ENCODE results near the gene FAM163B. TPM values are rescaled to one million over a fixed set of nuclear protein-coding genes. Genes with fewer than 3 reads are reported as not detected.

FAM163B gene
- total RNA-seq, 1 donor from 2014 or later, result 16.5 TPM

GRCh38 chr9:133597316-133597957, 11.8 kb downstream of the FAM163B start:
- no peak for DNase-seq

GRCh38 chr9:133595910-133596309, 13.3 kb downstream of the FAM163B start:
- no peak for DNase-seq

- no peak for DNase-seq
Measured at GRCh38 chr9:133594310-133594709, 14.9 kb downstream of the FAM163B start.

- no peak for DNase-seq
Measured at GRCh38 chr9:133593587-133594253, 15.5 kb downstream of the FAM163B start.

GRCh38 chr9:133592731-133593409, 16.3 kb downstream of the FAM163B start:
- no peak for DNase-seq

- no peak for DNase-seq
Measured at GRCh38 chr9:133591985-133592384, 17.2 kb downstream of the FAM163B start.

GRCh38 chr9:133591116-133591910, 17.9 kb downstream of the FAM163B start:
- DNase-seq, result no peak

GRCh38 chr9:133590231-133590855, 18.8 kb downstream of the FAM163B start:
- DNase-seq, result no peak

- no peak for DNase-seq
Measured at GRCh38 chr9:133589454-133590227, 19.5 kb downstream of the FAM163B start.

- no peak for DNase-seq
Measured at GRCh38 chr9:133587466-133587865, 21.7 kb downstream of the FAM163B start.

- DNase-seq, result no peak
Measured at GRCh38 chr9:133587051-133587450, 22.1 kb downstream of the FAM163B start.

GRCh38 chr9:133585481-133586351, 23.5 kb downstream of the FAM163B start:
- DNase-seq, result no peak

- DNase-seq, result no peak
Measured at GRCh38 chr9:133584559-133585476, 24.4 kb downstream of the FAM163B start.

- no peak for DNase-seq
Measured at GRCh38 chr9:133584167-133584558, 25.0 kb downstream of the FAM163B start.

GRCh38 chr9:133583586-133583985, 25.6 kb downstream of the FAM163B start:
- DNase-seq, result no peak

GRCh38 chr9:133583111-133583510, 26.1 kb downstream of the FAM163B start:
- DNase-seq, result no peak

GRCh38 chr9:133582501-133583045, 26.6 kb downstream of the FAM163B start:
- no peak for DNase-seq

- no peak for DNase-seq
Measured at GRCh38 chr9:133581513-133582343, 27.5 kb downstream of the FAM163B start.

Measured in occipital lobe (tissue), 2 donors.